ENCODE results near the gene MED16.

DNA sequence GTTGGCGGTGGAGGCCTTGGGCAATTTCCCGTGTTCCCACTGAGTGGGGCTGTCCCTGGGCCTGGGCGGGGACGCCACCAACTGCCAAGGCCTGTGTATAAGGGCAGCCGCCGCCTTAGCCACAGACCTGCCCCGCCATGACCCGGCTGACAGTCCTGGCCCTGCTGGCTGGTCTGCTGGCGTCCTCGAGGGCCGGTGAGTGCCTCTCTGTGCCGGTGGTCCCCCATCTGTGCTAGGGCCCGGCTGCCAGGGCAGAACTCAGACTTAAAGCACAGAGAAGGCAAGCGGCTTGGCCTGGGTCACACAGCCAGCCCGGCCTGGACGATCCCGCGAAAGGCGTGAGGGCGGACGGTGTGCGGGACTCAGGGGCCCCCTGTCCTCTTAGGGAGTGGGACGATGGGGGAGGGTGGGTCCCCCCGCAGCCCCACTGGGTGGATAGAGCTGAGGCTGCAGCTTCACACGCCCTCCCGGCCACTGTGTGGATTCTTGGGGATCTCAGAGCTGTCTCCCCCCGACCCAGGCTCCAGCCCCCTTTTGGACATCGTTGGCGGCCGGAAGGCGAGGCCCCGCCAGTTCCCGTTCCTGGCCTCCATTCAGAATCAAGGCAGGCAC, 65.2 kb downstream of the MED16 start, which contains the start of gene AZU1:
- TF ChIP-seq POLR2A (IDR thresholded peaks at IDR 0.05; ENCODE audit: low read depth, low read length) (no peak), POLR2AphosphoS5 (IDR thresholded peaks at IDR 0.05; ENCODE audit: low read depth, low read length) (no peak)

Data from GM12891 (cell line).